Hepatocyte (in vitro differentiated cells): ENCODE data around the gene RPS6KA2. TPM values are rescaled to one million over a fixed set of nuclear protein-coding genes. Genes with fewer than 3 reads are reported as not detected.

Experiments
- DNase-seq: peaks from one replicate; pipeline ENCODE4 v3.0.0-alpha.2; 2016; ENCODE audit warnings: low spot score
- H2AFZ ChIP-seq: fragments of 200-600 bp; sonication (generic); 2 replicates; pipeline ENCODE4 v1.6.0; 2016; ENCODE audit warnings: antibody characterized with exemption, mild to moderate bottlenecking
- H3K27ac ChIP-seq: fragments of 200-600 bp; sonication (generic); 2 replicates; pipeline ENCODE4 v1.5.1; 2016; ENCODE audit warnings: mild to moderate bottlenecking
- H3K27me3 ChIP-seq: fragments of 200-600 bp; sonication (generic); 2 replicates; pipeline ENCODE4 v1.6.1; 2016
- H3K36me3 ChIP-seq: fragments of 200-600 bp; sonication (generic); replicated peaks from 2 replicates; pipeline ENCODE4 v1.5.1; 2016; ENCODE audit warnings: low read depth; ENCODE audit not compliant: insufficient read depth
- H3K4me1 ChIP-seq: fragments of 200-600 bp; sonication (generic); 2 replicates; pipeline ENCODE4 v1.5.1; 2016; ENCODE audit warnings: mild to moderate bottlenecking, moderate library complexity; ENCODE audit not compliant: insufficient read depth
- H3K4me2 ChIP-seq: fragments of 200-600 bp; sonication (generic); 2 replicates; pipeline ENCODE4 v1.6.0; 2016
- H3K4me3 ChIP-seq: fragments of 200-600 bp; sonication (generic); 2 replicates; pipeline ENCODE4 v1.5.1; 2016; ENCODE audit warnings: mild to moderate bottlenecking
- H3K79me2 ChIP-seq: fragments of 200-600 bp; sonication (generic); 2 replicates; pipeline ENCODE4 v1.6.0; 2017; ENCODE audit warnings: mild to moderate bottlenecking
- H3K9me2 ChIP-seq: fragments of 200-600 bp; sonication (generic); replicated peaks from 2 replicates; pipeline ENCODE4 v1.6.0; 2017; ENCODE audit warnings: mild to moderate bottlenecking; ENCODE audit not compliant: insufficient read depth
- H3K9me3 ChIP-seq: fragments of 200-600 bp; sonication (generic); 2 replicates; pipeline ENCODE4 v1.5.1; 2016; ENCODE audit warnings: low read depth, mild to moderate bottlenecking
- H4K20me1 ChIP-seq: fragments of 200-600 bp; sonication (generic); 2 replicates; pipeline ENCODE4 v1.6.0; 2016; ENCODE audit warnings: mild to moderate bottlenecking; ENCODE audit not compliant: insufficient read depth, poor library complexity, severe bottlenecking
- CTCF ChIP-seq: fragments of 200-600 bp; sonication (generic); IDR thresholded peaks from 2 replicates; pipeline ENCODE4 v1.5.1; 2016; ENCODE audit warnings: antibody characterized with exemption, mild to moderate bottlenecking; ENCODE audit not compliant: poor library complexity
- EZH2 ChIP-seq: fragments of 200-600 bp; sonication (generic); IDR thresholded peaks from 2 replicates; pipeline ENCODE4 v1.6.1; 2016; ENCODE audit warnings: antibody characterized with exemption, mild to moderate bottlenecking, borderline replicate concordance
- EZH2phosphoT487 ChIP-seq: fragments of 200-600 bp; sonication (generic); IDR thresholded peaks from one replicate; pipeline ENCODE4 v1.6.1; 2018; ENCODE audit warnings: antibody characterized with exemption, mild to moderate bottlenecking, low read depth, moderate library complexity; ENCODE audit not compliant: unreplicated experiment, severe bottlenecking
- WGBS: methylation state at CpG from one replicate; pipeline ENCODE4 v1.1.6; 2016; ENCODE audit warnings: low lambda C conversion rate; ENCODE audit errors: missing lambda C conversion rate; 5-methylcytosine and 5-hydroxymethylcytosine counted together
- polyA plus RNA-seq: library from polyadenylated mRNA; unstranded; fragments of >200 nt; fragmentation: Nextera tagmentation; extraction: Ambion mirVana; gene quantifications from 2 replicates; pipeline ENCODE4 v1.2.1, GENCODE V29; 2016
- total RNA-seq: library from RNA; depleted of rRNA; stranded (reverse); fragments of >200 nt; gene quantifications from 2 replicates; pipeline ENCODE4 v1.2.3, GENCODE V29; 2014

Gene RPS6KA2
- total and polyA plus RNA-seq, 2 experiments from 2014 or later: 27.7 to 29.2 TPM

- H3K27ac ChIP-seq: no peak overlapping the region
- TF ChIP-seq EZH2: no peak
- TF ChIP-seq EZH2phosphoT487: no peak
- no peak for TF ChIP-seq CTCF
Measured at GRCh38 chr6:166487148-166487547, 139.9 kb downstream of the RPS6KA2 start.

GRCh38 chr6:166486536-166486880 is 140.5 kb downstream of the RPS6KA2 start:
- Histone ChIP-seq H3K9me2 (no peaks in the 10 kb centered on the region), H3K9me3 (no peaks in the 10 kb centered on the region), H4K20me1 (no peaks in the 10 kb centered on the region), H2AFZ (no peak overlapping the region), H3K4me3 (no peak overlapping the region), H3K4me2 (no peak overlapping the region), H3K36me3 (no peaks in the 10 kb centered on the region), H3K27ac (no peak overlapping the region), H3K4me1 (no peaks in the 10 kb centered on the region), H3K27me3 (no peaks in the 10 kb centered on the region), H3K79me2 (no peaks in the 10 kb centered on the region)
- no peak for DNase-seq
- WGBS: 97% methylated on average over 8 of the region's 9 CpGs
- no peak for TF ChIP-seq CTCF
- no peak for TF ChIP-seq EZH2phosphoT487
- no peak for TF ChIP-seq EZH2

More at GRCh38 chr6:166487148-166487547, 139.9 kb downstream of the RPS6KA2 start:
- no peak for DNase-seq
- Histone ChIP-seq H3K9me2 (no peaks in the 10 kb centered on the region), H3K36me3 (no peaks in the 10 kb centered on the region), H3K79me2 (no peaks in the 10 kb centered on the region), H3K9me3 (no peaks in the 10 kb centered on the region), H3K27me3 (no peaks in the 10 kb centered on the region), H3K4me1 (no peaks in the 10 kb centered on the region), H3K4me2 (no peak overlapping the region), H3K4me3 (no peak overlapping the region), H4K20me1 (no peaks in the 10 kb centered on the region), H2AFZ (no peak overlapping the region)
- 99% methylated on average over 11 of the region's 11 CpGs for WGBS

DNA sequence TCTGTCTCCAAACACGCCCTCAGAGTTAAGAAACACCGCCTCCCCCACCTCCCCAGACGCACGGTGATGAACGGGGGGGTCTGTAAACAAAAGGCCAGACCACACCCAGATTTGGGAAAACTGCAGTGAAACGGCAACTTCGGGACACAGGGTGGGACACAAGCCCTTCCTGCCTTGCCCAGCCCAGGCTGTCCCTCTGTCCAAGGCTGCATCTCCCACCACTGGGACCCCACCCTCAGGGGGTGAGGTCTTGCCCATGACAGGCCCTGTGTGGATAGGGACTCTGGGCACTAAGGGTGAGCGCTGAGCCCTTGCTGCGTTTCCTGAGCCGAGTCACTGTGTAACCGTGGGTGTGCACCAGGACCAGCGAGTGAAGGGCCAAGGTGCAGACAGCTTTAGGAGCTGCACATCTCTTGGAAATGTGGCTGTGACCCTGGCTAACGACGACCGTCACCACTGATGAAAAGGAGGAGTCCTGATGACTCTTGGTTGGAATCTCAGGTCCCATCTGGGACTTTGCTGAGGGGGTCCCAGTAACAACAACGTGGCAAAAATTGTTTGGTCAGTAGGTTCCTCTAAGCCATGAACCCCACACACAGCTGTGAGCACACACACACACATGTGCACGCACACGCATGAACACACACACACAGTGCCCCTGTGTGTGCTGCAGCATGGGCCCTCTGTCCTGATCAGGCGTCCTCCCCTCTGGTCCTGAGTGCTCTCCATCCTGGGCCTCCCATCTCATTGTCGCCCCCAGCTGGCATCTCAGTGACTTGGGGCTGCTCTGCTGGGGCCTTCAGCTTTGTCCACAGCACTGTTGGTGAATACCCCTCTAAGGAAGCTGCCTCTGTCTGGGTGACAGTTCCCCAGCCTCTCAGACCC is 141.2 kb downstream of the RPS6KA2 start:
- no peak overlapping the region for H2AFZ ChIP-seq
- no peaks in the 10 kb centered on the region for H3K9me3 ChIP-seq
- H3K36me3 ChIP-seq: no peaks in the 10 kb centered on the region

More for the DNA sequence above, 141.2 kb downstream of the RPS6KA2 start:
- H3K27ac ChIP-seq: no peak overlapping the region
- no peaks in the 10 kb centered on the region for H3K4me1 ChIP-seq
- no peak overlapping the region for H3K4me2 ChIP-seq
- peak; percentile 3 for TF ChIP-seq CTCF
- no peak for TF ChIP-seq EZH2
- no peak for TF ChIP-seq EZH2phosphoT487
- no peaks in the 10 kb centered on the region for H3K9me2 ChIP-seq
- H3K4me3 ChIP-seq: no peak overlapping the region
- no peaks in the 10 kb centered on the region for H3K27me3 ChIP-seq
- DNase-seq: no peak
- H3K79me2 ChIP-seq: no peaks in the 10 kb centered on the region
- no peaks in the 10 kb centered on the region for H4K20me1 ChIP-seq
- 98% methylated on average over 19 of the region's 20 CpGs for WGBS
